HG03460 (cell line): ENCODE data around the gene TBC1D3G.
"Not testable (repeated sequence)": the region's sequence is repeated elsewhere in the genome, so short reads cannot be mapped to it uniquely, and the experiment has no call there.

Source experiments
- ATAC-seq: cut with Tn5 transposase; IDR thresholded peaks from one replicate; pipeline ENCODE4 v1.9.1; 2021; ENCODE audit not compliant: unreplicated experiment

TBC1D3G gene

GRCh38 chr17:36323584-36323983 is at the start of gene TBC1D3G:
TSS of gene TBC1D3G (plus strand) at chr17:36323884. CDS start at chr17:36325412, 1,528 bp downstream.
- not testable (repeated sequence) for ATAC-seq

GRCh38 chr17:36283256-36283655 is 40.4 kb upstream of the TBC1D3G start:
- not testable (repeated sequence) for ATAC-seq

- ATAC-seq: not testable (repeated sequence)
Measured at GRCh38 chr17:36284219-36284618, 39.5 kb upstream of the TBC1D3G start.

GRCh38 chr17:36289965-36290612 is 33.6 kb upstream of the TBC1D3G start:
- not testable (repeated sequence) for ATAC-seq

GRCh38 chr17:36295161-36295560 is 28.5 kb upstream of the TBC1D3G start:
- ATAC-seq: not testable (repeated sequence)

- ATAC-seq: not testable (repeated sequence)
Measured at GRCh38 chr17:36315736-36316135, 7.9 kb upstream of the TBC1D3G start.

GRCh38 chr17:36362496-36362895 is 38.8 kb downstream of the TBC1D3G start:
- not testable (repeated sequence) for ATAC-seq

- ATAC-seq: not testable (repeated sequence)
Measured at GRCh38 chr17:36375938-36376337, 52.3 kb downstream of the TBC1D3G start.
